ENCODE results near the gene SOCS1.
"Not testable (repeated sequence)": the region's sequence is repeated elsewhere in the genome, so short reads cannot be mapped to it uniquely, and the experiment has no call there.

The SOCS1 gene

DNA sequence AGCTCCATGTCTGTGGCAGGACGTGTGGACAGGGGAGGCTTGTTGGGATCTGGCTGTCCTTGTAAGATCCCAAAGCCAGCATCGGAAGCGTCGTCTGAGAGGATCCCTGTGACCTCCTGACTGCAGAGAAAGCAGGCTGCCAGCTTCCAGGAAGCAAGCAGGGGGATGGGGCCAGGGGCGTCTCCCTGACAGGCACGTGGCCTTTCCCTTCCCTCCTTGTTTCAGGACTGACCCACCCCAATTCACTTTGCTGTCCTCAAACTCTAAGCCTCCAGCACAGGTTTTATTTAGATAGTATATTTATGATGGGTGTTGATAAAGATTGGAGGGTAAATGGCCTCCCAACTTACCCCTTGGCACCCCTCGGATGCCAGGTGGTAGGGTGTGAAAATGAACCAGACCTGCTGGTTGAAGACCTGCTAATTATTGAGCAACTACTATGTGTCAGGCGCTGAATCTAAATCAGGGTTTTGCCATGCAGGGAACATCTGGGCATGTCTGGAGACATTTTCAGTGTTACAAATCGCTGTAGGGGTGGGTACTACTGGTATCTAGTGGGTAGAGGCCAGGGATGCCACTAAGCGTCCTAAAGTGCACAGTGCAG lies 24.5 kb downstream of the SOCS1 start:
- no peak for DNase-seq

- no peak for DNase-seq
Measured at GRCh38 chr16:11229906-11230305, 26.1 kb downstream of the SOCS1 start.

- no peak for DNase-seq
Measured at GRCh38 chr16:11229432-11229831, 26.6 kb downstream of the SOCS1 start.

- no peak for DNase-seq
Measured at GRCh38 chr16:11225677-11226549, 30.1 kb downstream of the SOCS1 start.

GRCh38 chr16:11224894-11225676 lies 30.9 kb downstream of the SOCS1 start:
- DNase-seq = no peak

DNA sequence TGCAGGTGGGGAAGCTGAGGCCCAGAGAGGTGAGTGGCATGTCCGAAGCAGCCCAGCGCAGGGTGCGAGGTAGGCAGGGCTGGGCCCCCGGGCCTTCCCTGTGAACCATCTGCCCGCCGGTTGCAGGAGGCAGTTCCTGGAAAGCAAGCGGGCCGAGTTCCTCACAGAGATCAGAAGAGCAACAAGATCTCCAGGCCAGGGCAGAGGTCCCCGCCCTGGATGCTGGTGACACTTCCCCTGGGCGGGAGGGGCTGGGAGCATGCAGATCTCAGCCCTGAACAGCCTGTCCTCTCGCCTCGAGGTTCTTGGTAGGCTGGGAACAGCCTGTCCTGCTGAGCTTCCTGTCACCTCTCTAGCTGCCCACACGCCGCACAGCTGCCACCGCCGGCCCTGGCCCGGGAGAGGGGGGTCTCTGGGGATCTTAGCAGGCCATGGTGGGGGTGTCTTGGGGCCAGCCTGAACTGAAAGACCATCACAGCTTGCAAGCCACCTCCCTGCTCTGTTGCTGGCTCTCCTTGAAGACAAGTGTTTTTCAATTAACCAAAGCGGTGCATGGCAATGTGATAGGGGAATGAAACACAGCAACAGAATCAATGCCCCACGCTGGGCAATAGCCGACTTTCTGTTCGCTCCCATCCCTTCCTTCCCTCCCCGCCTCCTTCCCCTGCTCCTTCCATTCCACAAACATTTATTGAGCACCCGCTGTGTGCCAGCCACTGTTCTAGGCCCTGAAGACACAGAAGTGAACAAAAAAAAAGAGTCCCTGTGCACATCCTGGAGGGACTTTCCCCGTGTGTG lies 31.7 kb downstream of the SOCS1 start:
- peak in 7 of 56 donors; percentile 5 to 28 (median 12) for DNase-seq

GRCh38 chr16:11220507-11220906 lies 35.5 kb downstream of the SOCS1 start:
- not testable (repeated sequence) for DNase-seq

GRCh38 chr16:11219178-11219577 lies 36.8 kb downstream of the SOCS1 start:
- no peak for DNase-seq

DNA sequence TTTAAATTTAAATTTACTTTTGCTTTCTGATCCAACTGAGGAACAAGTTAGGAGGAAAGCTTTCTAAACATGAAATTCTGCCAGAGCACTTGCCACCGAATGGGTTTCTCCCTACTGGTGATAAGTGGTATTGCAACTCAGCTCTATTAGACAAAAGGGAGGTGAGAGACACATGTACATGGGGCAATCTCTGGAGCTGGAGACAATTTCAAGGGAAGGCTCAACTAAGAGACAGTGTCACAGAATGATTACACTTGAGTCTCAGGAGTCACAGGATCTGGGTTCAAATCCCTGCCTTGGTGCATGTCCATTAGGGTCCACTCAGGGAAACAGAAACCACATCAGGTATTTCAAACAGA lies 37.4 kb downstream of the SOCS1 start:
- DNase-seq = no peak

GRCh38 chr16:11217651-11218603 lies 38.1 kb downstream of the SOCS1 start:
- no peak for DNase-seq

- no peak for DNase-seq
Measured at GRCh38 chr16:11215935-11216556, 40.0 kb downstream of the SOCS1 start.

GRCh38 chr16:11213799-11214198 lies 42.2 kb downstream of the SOCS1 start:
- DNase-seq = no peak

DNA sequence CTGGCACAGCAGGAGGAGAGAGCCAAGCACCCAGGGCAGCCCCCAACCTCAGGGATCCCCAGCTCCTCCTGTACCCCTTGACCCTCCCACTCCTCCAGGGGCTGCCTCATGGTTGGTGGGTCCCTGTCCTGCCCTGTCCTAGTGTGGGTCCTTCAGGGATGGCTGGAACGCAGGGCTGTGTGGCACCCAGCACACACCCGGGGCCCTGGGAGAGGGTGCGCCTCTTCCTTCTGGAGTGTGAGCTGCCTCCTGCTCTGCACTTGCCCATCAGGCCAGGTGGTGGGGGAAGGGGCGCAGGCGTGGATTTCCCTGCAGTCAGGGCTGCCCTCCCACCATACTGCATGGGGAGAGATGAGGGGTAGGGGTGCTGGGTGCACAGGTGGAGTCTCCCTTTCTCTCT lies 42.6 kb downstream of the SOCS1 start:
- DNase-seq = no peak

GRCh38 chr16:11212798-11213196 lies 43.2 kb downstream of the SOCS1 start:
- DNase-seq = no peak

- no peak for DNase-seq
Measured at GRCh38 chr16:11211977-11212797, 43.8 kb downstream of the SOCS1 start.

GRCh38 chr16:11211061-11211976 lies 44.7 kb downstream of the SOCS1 start:
- no peak for DNase-seq

DNA sequence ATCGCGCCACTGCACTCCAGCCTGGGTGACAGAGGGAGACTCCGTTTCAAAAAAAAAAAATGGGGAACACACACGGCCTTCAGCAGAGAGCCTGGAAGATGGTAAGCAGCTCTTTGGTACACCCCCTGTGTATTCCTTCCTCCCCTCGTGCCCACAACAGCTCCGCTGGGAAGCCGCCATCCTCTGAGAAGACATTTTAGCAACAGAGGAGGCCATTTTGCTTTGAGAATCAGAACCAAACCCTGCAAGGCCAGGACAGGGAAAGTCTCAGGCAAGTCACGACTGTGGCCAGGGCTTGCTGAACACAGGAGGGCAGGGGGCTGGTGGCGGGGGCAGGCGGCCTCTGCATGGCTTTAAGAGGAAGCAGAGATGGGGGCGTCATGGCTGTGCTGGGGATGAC lies 45.7 kb downstream of the SOCS1 start:
- no peak for DNase-seq
